SK-N-SH treated with all-trans-retinoic acid at 6 μM for 48 hours (cell line): ENCODE data around the gene LILRA6.

Experiments
- OSR1 ChIP-seq: fragments of 250-450 bp; sonication (Bioruptor Pico); IDR thresholded peaks from 2 replicates; pipeline ENCODE4 v1.8.0; 2022; ENCODE audit warnings: moderate library complexity, mild to moderate bottlenecking, inconsistent platforms
- SNAI2 ChIP-seq: fragments of 250-450 bp; sonication (Bioruptor Pico); IDR thresholded peaks from 2 replicates; pipeline ENCODE4 v1.5.0; 2020; ENCODE audit warnings: mild to moderate bottlenecking, moderate library complexity
- TCF4 ChIP-seq: fragments of 250-450 bp; sonication (Bioruptor Pico); IDR thresholded peaks from 2 replicates; pipeline ENCODE4 v1.8.0; 2021; ENCODE audit warnings: mild to moderate bottlenecking, moderate library complexity, borderline replicate concordance

DNA sequence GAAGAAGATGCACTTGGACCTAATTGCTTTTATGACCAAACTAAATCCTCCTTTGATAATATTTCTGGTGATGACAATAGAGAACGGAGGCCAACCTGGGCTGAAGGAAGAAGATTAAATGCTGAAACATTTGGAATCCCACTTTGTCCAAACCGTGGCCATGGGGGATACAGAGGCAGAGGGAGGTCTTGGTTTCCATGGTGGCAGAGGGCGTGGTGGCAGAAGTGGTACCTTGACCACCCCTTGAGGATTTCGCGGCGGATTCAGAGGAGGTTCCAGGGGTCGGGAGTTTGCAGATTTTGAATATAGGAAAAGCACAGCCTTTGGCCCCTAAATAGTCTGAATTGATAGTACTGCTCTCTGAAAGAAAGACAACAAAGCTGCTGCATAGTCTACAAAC is 12.6 kb downstream of the LILRA6 start:
- no peak for TF ChIP-seq SNAI2 (CRISPR knock-in tag)
- TF ChIP-seq TCF4 (CRISPR knock-in tag) = no peak
- TF ChIP-seq OSR1 = no peak
